AG09319 (cell line): Measurements from ENCODE around the gene TMEM178B.

Source experiments
- DNase-seq: peaks from one replicate; pipeline ENCODE4 v3.0.0-alpha.2; 2010; ENCODE audit warnings: low read depth; ENCODE audit errors: extremely low read depth
- CTCF ChIP-seq: IDR thresholded peaks from 2 replicates; pipeline ENCODE4 v1.5.1; 2011; ENCODE audit warnings: low read depth, mild to moderate bottlenecking, inconsistent platforms, low read length, moderate library complexity

Gene TMEM178B

DNA sequence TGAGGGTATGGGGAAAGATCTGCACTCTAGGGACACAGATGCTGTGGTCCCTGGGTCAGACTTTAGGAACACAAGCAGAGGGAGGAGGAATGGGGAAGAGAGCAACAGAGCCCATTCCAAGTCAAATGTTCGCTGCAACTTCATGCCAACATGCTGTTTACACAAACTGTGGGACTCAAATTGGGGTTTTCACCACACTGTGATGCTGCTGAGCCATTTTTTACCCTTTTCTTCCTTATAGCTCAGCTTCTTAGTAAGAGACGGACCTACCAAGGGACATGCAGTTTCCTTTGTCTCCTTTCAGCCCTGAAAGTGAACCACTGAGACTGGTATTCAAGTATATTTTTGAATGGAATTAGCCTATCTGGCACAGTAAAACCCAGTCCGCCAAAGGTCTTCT lies 413.1 kb downstream of the TMEM178B start:
- no peak for TF ChIP-seq CTCF
- no peak for DNase-seq

GRCh38 chr7:141490474-141490873 lies 416.6 kb downstream of the TMEM178B start:
- no peak for TF ChIP-seq CTCF
- no peak for DNase-seq

- no peak for DNase-seq
- TF ChIP-seq CTCF, result no peak
These were observed 421.2 kb downstream of the TMEM178B start for GRCh38 chr7:141495057-141495456.

GRCh38 chr7:141497391-141497790 lies 423.5 kb downstream of the TMEM178B start:
- TF ChIP-seq CTCF, result no peak
- no peak for DNase-seq

- TF ChIP-seq CTCF, result no peak
- DNase-seq, result no peak
These were observed 426.7 kb downstream of the TMEM178B start for GRCh38 chr7:141500608-141501007.

GRCh38 chr7:141501451-141501850 lies 427.6 kb downstream of the TMEM178B start:
- TF ChIP-seq CTCF, result no peak
- no peak for DNase-seq

- DNase-seq, result no peak
- TF ChIP-seq CTCF, result no peak
These were observed 437.4 kb downstream of the TMEM178B start for GRCh38 chr7:141511316-141511675.
